Activated CD8-positive, alpha-beta memory T cell treated with anti-CD3 and anti-CD28 coated beads for 4 hours (primary cell): ENCODE measurements around the gene SPAG6.

Source experiments
- DNase-seq, 2 donors: peaks; one replicate each; pipeline ENCODE4 v3.0.0-alpha.2; 2020; ENCODE audit warnings: low read depth in 2 of 2

Gene SPAG6

DNA sequence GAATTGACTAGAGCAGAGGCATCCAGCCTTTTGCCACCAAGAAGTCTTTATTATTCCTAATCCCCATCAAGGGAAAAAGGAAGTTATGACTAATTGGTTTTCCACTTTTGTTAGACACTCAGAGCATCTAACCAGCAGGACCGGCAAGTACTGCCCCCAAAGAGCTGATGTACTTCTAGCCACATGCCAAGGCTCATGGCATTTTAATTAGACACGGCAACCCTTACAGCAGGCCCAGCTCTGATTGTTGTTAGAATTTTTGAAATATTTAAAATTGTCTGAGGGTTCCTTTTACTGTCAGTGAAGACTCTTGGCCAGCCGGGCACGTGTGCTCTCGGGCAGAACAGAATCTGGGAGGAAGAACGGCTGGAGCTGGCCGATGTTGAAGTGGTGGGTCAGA lies 114.8 kb downstream of the SPAG6 start:
- DNase-seq: no peak

DNA sequence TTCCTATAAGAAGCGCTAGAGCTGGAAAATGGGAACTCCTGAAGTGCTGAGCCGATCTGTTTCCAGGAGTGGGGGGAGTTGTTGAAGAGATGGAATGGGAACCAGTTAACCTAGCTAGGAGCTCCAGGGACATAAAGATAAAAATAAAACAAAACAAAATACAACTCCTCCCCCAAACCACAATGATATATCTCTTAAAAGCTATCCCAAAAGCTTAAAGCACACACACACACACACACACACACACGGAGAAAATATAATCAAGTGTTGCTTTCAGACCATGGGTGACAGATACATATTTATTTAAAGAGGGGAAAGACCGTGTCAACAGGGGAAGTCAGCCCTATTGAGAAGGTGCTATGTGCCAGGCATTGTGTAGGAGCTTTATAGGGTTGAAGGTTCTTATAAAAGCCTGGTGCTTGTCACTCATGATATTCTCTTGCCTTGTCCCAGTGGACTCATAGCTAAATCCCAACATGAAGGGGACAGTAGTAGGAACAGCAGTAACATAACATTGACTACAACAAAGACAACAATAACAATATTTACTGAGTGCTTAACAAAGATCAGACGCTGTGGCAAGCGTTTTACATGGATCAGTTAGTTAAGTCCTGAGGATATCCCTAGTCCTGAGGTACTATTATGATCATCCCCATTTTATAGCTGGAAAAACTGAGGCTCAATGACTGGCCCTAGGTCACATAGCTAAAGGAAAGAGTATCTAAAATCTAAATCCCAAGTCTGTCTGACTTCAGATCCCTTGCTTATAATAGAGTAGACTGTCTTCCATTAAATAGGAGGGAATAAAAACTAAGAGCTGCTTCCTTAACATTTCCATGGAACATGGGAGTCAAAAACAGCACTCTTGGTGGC lies 115.5 kb downstream of the SPAG6 start:
- DNase-seq: no peak

GRCh38 chr10:22461891-22462290 lies 116.6 kb downstream of the SPAG6 start:
- no peak for DNase-seq

GRCh38 chr10:22463255-22463654 lies 118.0 kb downstream of the SPAG6 start:
- no peak for DNase-seq

GRCh38 chr10:22464966-22465629 lies 119.8 kb downstream of the SPAG6 start:
- no peak for DNase-seq

DNA sequence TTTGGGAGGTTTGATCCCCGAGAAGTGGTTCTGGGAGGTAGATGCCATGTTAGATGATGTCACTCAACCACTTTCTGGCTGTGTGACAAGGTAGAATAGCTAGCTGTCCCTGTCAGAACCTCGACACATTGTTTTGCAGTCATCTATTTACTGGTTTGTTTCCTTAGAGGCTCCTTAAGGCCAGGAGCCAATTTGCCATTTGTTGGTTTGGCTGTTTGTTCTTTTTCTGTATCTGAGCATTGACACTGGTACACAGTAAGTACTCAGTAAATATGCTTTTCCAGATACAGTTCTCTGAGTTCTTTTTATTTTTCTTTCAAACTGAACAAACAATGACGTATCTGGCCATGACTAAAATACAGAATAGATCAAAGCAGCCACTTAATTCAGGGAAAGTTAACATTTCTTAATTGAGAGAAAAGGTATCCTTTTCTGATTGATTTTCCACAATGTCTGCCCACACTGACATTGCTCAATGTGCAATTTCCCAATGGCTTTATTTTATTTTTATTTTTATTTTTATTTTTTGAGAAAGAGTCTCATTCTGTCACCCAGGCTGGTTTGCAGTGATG lies 121.6 kb downstream of the SPAG6 start:
- DNase-seq: no peak
